ENCODE measurements around the gene RYK.

RYK gene

GRCh38 chr3:134249296-134249841 lies 1.3 kb downstream of the RYK start:
- H3K4me3 ChIP-seq (ENCODE audit: control insufficient read depth, low read depth, low read length): peak overlapping the region; percentile 75
- TF ChIP-seq CTCF (conservative IDR thresholded peaks at IDR 0.05; ENCODE audit: control insufficient read depth, insufficient read depth, low read depth, low read length): peak; percentile 7
- DNase-seq (ENCODE audit: low read depth): no peak

GRCh38 chr3:134244921-134245320 lies 5.7 kb downstream of the RYK start:
- TF ChIP-seq CTCF (conservative IDR thresholded peaks at IDR 0.05; ENCODE audit: control insufficient read depth, insufficient read depth, low read depth, low read length): no peak
- H3K4me3 ChIP-seq (ENCODE audit: control insufficient read depth, low read depth, low read length): no peak overlapping the region
- DNase-seq (ENCODE audit: low read depth): no peak

DNA sequence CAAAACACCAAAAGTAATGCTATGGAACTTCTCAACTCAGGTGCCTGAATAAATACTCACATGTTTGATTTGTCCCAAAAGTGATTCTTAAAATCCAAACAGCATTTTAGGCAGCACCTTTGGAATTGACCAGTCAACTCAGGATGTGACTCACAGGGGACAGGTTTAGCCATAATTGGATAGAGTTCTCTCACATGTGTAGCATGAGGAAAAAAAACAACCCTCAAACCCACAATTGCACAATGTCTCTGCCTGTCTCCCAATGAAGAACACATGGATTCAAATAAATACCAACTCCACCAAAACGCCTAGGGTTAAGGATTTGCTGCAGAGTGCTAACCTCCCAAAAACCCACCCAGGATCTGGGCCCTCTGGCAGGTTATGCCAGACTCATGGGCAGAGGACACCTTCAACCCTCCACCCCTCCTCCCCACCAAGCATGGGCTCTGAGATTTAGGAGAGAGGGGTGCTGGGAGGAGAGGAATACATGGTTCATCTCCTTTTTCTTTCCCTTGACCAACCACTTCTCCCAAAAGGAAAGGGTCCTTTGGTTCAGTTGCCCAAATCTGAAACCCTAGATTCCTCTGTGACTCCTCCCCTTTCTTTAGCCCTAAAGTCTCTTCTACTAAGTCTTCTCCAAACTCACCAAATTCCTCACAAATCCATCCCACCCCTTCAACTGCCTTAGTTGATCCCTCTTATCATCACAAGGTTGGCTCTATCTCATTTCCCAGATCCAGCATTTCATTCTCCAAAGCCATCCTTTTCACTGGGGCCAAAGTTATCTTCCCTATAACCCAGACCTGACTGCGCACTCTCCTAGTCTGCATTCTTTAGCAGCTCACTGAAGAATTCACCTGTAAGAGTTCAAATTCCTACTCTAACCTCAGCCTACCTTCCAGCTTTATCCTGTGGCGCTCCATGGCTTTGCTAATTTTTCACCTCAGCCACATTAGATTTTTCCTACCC lies 7.7 kb downstream of the RYK start:
- TF ChIP-seq CTCF (conservative IDR thresholded peaks at IDR 0.05; ENCODE audit: control insufficient read depth, insufficient read depth, low read depth, low read length): no peak
- DNase-seq (ENCODE audit: low read depth): peak; percentile 96
- no peak overlapping the region for H3K4me3 ChIP-seq (ENCODE audit: control insufficient read depth, low read depth, low read length)

DNA sequence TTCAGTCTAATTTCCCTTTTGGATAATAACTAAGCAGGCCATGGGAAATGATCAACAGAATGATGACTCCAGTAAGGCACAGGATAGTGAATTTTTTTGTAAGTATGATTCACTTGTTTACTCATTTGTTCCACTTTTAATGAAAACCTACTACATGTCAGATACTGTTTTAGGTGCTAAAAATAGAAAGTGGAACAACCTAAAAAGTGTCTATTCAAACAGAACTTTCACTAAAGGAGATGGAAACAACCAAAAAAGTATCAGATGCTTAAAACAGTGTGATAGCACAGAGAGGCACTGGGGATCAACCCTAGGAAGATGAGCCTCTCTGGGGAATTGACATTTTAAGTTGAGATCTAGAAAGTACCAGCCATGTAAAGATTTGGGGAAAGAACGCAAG lies 11.1 kb downstream of the RYK start:
- TF ChIP-seq CTCF (conservative IDR thresholded peaks at IDR 0.05; ENCODE audit: control insufficient read depth, insufficient read depth, low read depth, low read length): no peak
- no peak overlapping the region for H3K4me3 ChIP-seq (ENCODE audit: control insufficient read depth, low read depth, low read length)
- peak; percentile 79 for DNase-seq (ENCODE audit: low read depth)

- TF ChIP-seq CTCF (conservative IDR thresholded peaks at IDR 0.05; ENCODE audit: control insufficient read depth, insufficient read depth, low read depth, low read length): no peak
- peak; percentile 82 for DNase-seq (ENCODE audit: low read depth)
- H3K4me3 ChIP-seq (ENCODE audit: control insufficient read depth, low read depth, low read length): no peak overlapping the region
These were observed 13.1 kb downstream of the RYK start for GRCh38 chr3:134237454-134238145.

DNA sequence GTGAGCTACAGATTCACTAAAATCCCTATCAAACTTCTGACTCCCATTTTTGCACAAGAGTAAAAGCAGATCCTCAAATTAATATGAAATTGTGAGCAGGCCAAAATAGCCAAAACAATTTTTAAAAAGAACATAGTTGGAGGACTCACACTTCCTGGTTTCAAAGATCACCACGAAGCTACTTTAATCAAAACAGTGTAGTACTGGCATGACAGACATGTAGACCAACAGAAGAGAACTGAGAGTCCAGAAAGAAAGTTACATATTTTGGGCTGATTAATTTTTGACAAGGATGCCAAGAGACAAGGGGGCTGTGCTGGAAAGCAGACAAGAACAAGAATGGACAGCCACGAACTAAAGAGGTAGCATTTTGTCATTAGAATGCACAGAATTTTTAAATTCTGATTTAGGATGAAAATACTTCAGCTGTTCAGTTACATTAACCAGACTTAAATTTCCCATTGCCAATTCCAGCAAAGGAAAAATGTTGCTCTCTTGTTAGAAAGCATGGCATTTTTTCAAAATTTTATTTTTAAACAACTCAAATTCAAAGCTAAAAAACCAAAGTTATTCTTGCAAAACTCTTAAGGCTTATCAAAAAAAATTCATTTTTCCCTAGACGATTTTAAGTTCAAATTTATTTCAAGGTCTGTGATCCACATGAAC lies 14.0 kb downstream of the RYK start:
- no peak for DNase-seq (ENCODE audit: low read depth)
- H3K4me3 ChIP-seq (ENCODE audit: control insufficient read depth, low read depth, low read length): no peak overlapping the region
- TF ChIP-seq CTCF (conservative IDR thresholded peaks at IDR 0.05; ENCODE audit: control insufficient read depth, insufficient read depth, low read depth, low read length): no peak

Measured in fibroblast of mammary gland (primary cell).